SK-N-SH treated with all-trans-retinoic acid at 6 μM for 48 hours (cell line): ENCODE results near the gene EHBP1.

ENCODE experiments used
- ATAC-seq: fragments of 200-7000 bp; cut with Tn5 transposase; 3 replicates; pipeline ENCODE4 v1.9.1; 2020; ENCODE audit warnings: mild to moderate bottlenecking, moderate library complexity
- ARNTL ChIP-seq: fragments of 450-650 bp; formaldehyde crosslinking; IDR thresholded peaks from 2 replicates; pipeline ENCODE4 v1.5.0; 2020; ENCODE audit warnings: low read depth, mild to moderate bottlenecking, moderate library complexity, borderline replicate concordance
- BACH2 ChIP-seq: fragments of 250-450 bp; sonication (Bioruptor Pico); IDR thresholded peaks from 2 replicates; pipeline ENCODE4 v1.9.0; 2021; ENCODE audit warnings: mild to moderate bottlenecking, borderline replicate concordance
- CSDC2 ChIP-seq: fragments of 250-450 bp; sonication (Bioruptor Pico); IDR thresholded peaks from 2 replicates; pipeline ENCODE4 v1.5.0; 2020; ENCODE audit warnings: mild to moderate bottlenecking, moderate library complexity
- GLIS3 ChIP-seq: fragments of 250-450 bp; sonication (Bioruptor Pico); IDR thresholded peaks from 2 replicates; pipeline ENCODE4 v1.5.0; 2020; ENCODE audit warnings: mild to moderate bottlenecking, moderate library complexity
- ISL1 ChIP-seq: fragments of 250-450 bp; sonication (Bioruptor Pico); IDR thresholded peaks from 2 replicates; pipeline ENCODE4 v2.1.2; 2022; ENCODE audit warnings: mild to moderate bottlenecking, moderate library complexity
- PATZ1 ChIP-seq: fragments of 250-450 bp; sonication (Bioruptor Pico); IDR thresholded peaks from 2 replicates; pipeline ENCODE4 v1.8.0; 2020; ENCODE audit warnings: mild to moderate bottlenecking, moderate library complexity, borderline replicate concordance
- PPARA ChIP-seq: fragments of 250-450 bp; sonication (Bioruptor Pico); IDR thresholded peaks from 2 replicates; pipeline ENCODE4 v1.5.0; 2020; ENCODE audit warnings: mild to moderate bottlenecking, borderline replicate concordance
- RARB ChIP-seq: fragments of 250-450 bp; sonication (Bioruptor Pico); IDR thresholded peaks from 2 replicates; pipeline ENCODE4 v1.8.0; 2021; ENCODE audit warnings: mild to moderate bottlenecking, moderate library complexity
- ZC3H10 ChIP-seq: fragments of 250-450 bp; sonication (Bioruptor Pico); IDR thresholded peaks from 2 replicates; pipeline ENCODE4 v1.5.1; 2021; ENCODE audit warnings: mild to moderate bottlenecking, moderate library complexity
- ZFP3 ChIP-seq: fragments of 250-450 bp; sonication (Bioruptor Pico); IDR thresholded peaks from 2 replicates; pipeline ENCODE4 v1.5.0; 2020; ENCODE audit warnings: mild to moderate bottlenecking, moderate library complexity
- ZFP30 ChIP-seq: fragments of 450-650 bp; formaldehyde crosslinking; IDR thresholded peaks from 2 replicates; pipeline ENCODE4 v1.5.0; 2022; ENCODE audit warnings: mild to moderate bottlenecking, moderate library complexity
- ZNF70 ChIP-seq: fragments of 450-650 bp; formaldehyde crosslinking; IDR thresholded peaks from 2 replicates; pipeline ENCODE4 v1.5.0; 2020; ENCODE audit warnings: mild to moderate bottlenecking, moderate library complexity
- ZNF8 ChIP-seq: fragments of 450-650 bp; formaldehyde crosslinking; IDR thresholded peaks from 2 replicates; pipeline ENCODE4 v1.5.0; 2020; ENCODE audit warnings: mild to moderate bottlenecking, moderate library complexity
- TF ChIP-seq, protein P1 (sequence below): fragments of 250-450 bp; sonication (Bioruptor Pico); IDR thresholded peaks from 2 replicates; pipeline ENCODE4 v1.5.1; 2021; ENCODE audit warnings: mild to moderate bottlenecking, moderate library complexity
- TF ChIP-seq, protein P2 (sequence below): fragments of 250-450 bp; sonication (Bioruptor Pico); IDR thresholded peaks from 2 replicates; pipeline ENCODE4 v1.8.0; 2021; ENCODE audit warnings: low read depth, mild to moderate bottlenecking, moderate library complexity, borderline replicate concordance
- TF ChIP-seq, protein P3 (sequence below): fragments of 250-450 bp; sonication (Bioruptor Pico); IDR thresholded peaks from 2 replicates; pipeline ENCODE4 v1.5.0; 2020; ENCODE audit warnings: mild to moderate bottlenecking, moderate library complexity

EHBP1 gene

GRCh38 chr2:63059793-63060471 is 354.4 kb downstream of the EHBP1 start:
- ATAC-seq = no peak; the same call in 2 of the 3 replicates
- TF ChIP-seq ZNF8 (no peak), GLIS3 (CRISPR knock-in tag) (no peak), ZNF70 (no peak), PATZ1 (CRISPR knock-in tag) (no peak), BACH2 (CRISPR knock-in tag) (no peak)

- no peak for TF ChIP-seq PPARA (CRISPR knock-in tag)
- TF ChIP-seq PATZ1 (CRISPR knock-in tag) = no peak
- TF ChIP-seq, protein P1, sequence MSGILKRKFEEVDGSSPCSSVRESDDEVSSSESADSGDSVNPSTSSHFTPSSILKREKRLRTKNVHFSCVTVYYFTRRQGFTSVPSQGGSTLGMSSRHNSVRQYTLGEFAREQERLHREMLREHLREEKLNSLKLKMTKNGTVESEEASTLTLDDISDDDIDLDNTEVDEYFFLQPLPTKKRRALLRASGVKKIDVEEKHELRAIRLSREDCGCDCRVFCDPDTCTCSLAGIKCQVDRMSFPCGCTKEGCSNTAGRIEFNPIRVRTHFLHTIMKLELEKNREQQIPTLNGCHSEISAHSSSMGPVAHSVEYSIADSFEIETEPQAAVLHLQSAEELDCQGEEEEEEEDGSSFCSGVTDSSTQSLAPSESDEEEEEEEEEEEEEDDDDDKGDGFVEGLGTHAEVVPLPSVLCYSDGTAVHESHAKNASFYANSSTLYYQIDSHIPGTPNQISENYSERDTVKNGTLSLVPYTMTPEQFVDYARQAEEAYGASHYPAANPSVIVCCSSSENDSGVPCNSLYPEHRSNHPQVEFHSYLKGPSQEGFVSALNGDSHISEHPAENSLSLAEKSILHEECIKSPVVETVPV (CRISPR knock-in tag) = no peak
- TF ChIP-seq ZC3H10 (CRISPR knock-in tag) = no peak
- no peak for TF ChIP-seq ZFP30 (CRISPR knock-in tag)
- no peak for TF ChIP-seq ARNTL (CRISPR knock-in tag)
- TF ChIP-seq ISL1 (CRISPR knock-in tag) = no peak
- TF ChIP-seq BACH2 (CRISPR knock-in tag) = no peak
- TF ChIP-seq, protein P2, sequence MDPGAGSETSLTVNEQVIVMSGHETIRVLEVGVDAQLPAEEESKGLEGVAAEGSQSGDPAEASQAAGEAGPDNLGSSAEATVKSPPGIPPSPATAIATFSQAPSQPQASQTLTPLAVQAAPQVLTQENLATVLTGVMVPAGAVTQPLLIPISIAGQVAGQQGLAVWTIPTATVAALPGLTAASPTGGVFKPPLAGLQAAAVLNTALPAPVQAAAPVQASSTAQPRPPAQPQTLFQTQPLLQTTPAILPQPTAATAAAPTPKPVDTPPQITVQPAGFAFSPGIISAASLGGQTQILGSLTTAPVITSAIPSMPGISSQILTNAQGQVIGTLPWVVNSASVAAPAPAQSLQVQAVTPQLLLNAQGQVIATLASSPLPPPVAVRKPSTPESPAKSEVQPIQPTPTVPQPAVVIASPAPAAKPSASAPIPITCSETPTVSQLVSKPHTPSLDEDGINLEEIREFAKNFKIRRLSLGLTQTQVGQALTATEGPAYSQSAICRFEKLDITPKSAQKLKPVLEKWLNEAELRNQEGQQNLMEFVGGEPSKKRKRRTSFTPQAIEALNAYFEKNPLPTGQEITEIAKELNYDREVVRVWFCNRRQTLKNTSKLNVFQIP = no peak
- TF ChIP-seq, protein P3, sequence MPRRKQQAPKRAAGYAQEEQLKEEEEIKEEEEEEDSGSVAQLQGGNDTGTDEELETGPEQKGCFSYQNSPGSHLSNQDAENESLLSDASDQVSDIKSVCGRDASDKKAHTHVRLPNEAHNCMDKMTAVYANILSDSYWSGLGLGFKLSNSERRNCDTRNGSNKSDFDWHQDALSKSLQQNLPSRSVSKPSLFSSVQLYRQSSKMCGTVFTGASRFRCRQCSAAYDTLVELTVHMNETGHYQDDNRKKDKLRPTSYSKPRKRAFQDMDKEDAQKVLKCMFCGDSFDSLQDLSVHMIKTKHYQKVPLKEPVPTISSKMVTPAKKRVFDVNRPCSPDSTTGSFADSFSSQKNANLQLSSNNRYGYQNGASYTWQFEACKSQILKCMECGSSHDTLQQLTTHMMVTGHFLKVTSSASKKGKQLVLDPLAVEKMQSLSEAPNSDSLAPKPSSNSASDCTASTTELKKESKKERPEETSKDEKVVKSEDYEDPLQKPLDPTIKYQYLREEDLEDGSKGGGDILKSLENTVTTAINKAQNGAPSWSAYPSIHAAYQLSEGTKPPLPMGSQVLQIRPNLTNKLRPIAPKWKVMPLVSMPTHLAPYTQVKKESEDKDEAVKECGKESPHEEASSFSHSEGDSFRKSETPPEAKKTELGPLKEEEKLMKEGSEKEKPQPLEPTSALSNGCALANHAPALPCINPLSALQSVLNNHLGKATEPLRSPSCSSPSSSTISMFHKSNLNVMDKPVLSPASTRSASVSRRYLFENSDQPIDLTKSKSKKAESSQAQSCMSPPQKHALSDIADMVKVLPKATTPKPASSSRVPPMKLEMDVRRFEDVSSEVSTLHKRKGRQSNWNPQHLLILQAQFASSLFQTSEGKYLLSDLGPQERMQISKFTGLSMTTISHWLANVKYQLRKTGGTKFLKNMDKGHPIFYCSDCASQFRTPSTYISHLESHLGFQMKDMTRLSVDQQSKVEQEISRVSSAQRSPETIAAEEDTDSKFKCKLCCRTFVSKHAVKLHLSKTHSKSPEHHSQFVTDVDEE (CRISPR knock-in tag) = no peak
- TF ChIP-seq, all 23 proteins: peak for 0
- ATAC-seq = no peak
These were observed 355.0 kb downstream of the EHBP1 start for GRCh38 chr2:63060472-63060991.

- TF ChIP-seq ARNTL (CRISPR knock-in tag) = no peak
- no peak for TF ChIP-seq ZFP30 (CRISPR knock-in tag)
- no peak for TF ChIP-seq PATZ1 (CRISPR knock-in tag)
- no peak for TF ChIP-seq ZNF70
- no peak for TF ChIP-seq GLIS3 (CRISPR knock-in tag)
- no peak for TF ChIP-seq ISL1 (CRISPR knock-in tag)
- no peak for TF ChIP-seq ZFP3 (CRISPR knock-in tag)
- no peak for TF ChIP-seq CSDC2 (CRISPR knock-in tag)
- TF ChIP-seq, protein P2 = no peak
- no peak for TF ChIP-seq RARB (CRISPR knock-in tag)
- ATAC-seq = no peak
These were observed 358.7 kb downstream of the EHBP1 start for GRCh38 chr2:63064197-63064596.
